ENCODE data around the gene GRIK2.
"Not testable (repeated sequence)": the region's sequence is repeated elsewhere in the genome, so short reads cannot be mapped to it uniquely, and the experiment has no call there.

Gene GRIK2

DNA sequence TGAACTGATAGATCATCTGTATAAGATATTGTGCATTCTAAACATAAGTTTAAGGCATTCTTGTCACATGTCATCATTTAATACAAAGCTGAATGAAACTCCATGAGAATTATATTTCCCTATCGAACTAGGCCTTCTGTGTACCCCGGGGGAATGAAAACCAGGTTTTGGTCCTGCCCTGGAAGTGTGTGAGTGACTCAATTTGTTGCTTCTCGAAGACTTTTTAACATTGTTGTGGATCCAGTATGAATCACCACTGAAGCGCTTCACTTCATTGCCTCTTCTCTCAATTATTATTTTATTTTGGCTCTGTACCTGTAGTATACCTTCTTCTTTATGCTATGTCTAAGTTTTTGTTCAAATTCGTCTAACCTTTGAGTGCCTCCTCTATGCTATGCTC is 150.8 kb downstream of the GRIK2 start:
- DNase-seq, result no peak

- DNase-seq, result no peak
These were observed 151.7 kb downstream of the GRIK2 start for GRCh38 chr6:101545191-101545590.

- DNase-seq, result no peak
These were observed 156.9 kb downstream of the GRIK2 start for GRCh38 chr6:101550451-101550850.

DNA sequence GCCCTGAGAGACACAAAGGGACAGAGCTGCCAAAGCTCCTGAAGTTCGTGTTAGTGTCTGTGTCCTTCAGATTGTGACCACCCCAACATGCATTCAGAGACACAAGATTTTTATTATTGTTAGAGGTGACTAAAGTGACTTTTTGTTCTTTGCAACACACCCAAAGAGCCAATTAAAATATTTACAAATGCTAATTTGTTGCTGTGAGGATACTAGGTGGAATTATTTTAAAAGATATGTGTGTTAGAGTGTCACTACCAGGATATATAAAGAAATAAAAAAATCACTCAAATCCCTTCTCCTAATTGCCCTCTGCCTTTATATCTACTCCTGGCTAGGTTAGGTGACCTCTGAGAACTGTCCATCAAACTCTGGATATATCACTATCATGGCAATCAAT is 160.7 kb downstream of the GRIK2 start:
- no peak for DNase-seq

- DNase-seq, result no peak
These were observed 165.2 kb downstream of the GRIK2 start for GRCh38 chr6:101558712-101559111.

DNA sequence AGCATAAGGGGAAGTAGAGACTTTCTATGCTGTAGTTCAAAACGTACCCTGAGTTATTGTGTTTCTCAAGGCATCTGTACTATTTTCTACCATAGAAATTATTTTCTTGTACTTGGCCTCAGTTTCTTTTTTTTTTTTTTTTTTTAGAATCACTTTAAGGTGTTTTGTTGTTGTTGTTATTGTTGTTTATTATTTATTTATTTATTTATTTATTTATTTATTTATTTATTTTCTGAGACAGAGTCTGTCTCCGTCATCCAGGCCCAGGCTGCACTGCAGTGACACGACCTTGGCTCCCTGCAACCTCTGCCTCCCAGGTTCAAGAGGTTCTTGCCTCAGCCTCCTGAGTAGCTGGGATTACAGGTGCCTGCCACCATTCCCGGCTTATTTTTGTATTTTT is 179.1 kb downstream of the GRIK2 start:
- DNase-seq, result no peak

- DNase-seq, result no peak
These were observed 183.6 kb downstream of the GRIK2 start for GRCh38 chr6:101577091-101577490.

DNA sequence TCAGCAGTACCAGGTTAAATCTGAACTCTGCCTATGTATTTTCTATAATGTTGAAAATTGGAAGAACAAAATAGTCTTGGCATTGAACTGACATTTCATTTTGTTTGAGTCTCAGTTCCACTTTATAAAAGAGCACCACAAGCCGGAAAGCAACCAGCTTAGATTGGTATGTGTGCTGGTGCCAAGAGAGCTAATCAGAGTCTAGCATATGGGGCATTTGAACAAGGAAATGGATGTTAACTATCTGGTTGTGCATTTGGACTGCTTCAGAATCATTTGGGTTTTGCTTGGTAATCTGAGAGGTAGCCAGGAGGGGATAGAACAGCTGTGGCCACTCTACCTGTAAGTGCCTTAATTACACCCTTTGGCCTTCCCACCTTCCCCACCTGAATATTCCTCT is 184.8 kb downstream of the GRIK2 start:
- no peak for DNase-seq

GRCh38 chr6:101582792-101583191 is 189.3 kb downstream of the GRIK2 start:
- DNase-seq, result no peak

DNA sequence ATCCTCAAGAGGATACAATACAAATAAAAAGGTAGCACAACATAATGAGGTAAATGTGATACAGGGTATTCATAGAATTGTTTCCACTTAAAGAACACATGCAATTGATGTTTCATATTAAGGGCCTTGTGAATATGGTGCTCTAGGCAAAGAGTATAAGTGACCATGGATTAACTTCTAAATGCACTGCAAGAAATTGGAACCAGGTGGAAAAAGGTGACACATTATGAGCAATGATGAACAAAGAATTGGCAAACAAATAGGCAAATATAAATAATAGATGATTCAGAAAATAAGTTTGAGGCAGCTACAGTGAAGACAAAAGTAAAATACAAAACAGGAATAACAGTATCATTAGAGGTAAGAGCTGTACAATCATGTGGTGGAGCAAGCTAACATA is 192.0 kb downstream of the GRIK2 start:
- DNase-seq, result no peak

- no peak for DNase-seq
These were observed 194.8 kb downstream of the GRIK2 start for GRCh38 chr6:101588343-101588742.

GRCh38 chr6:101595276-101595675 is 201.8 kb downstream of the GRIK2 start:
- DNase-seq, result no peak

GRCh38 chr6:101597693-101598092 is 204.2 kb downstream of the GRIK2 start:
- DNase-seq, result no peak

- DNase-seq, result no peak
These were observed 211.9 kb downstream of the GRIK2 start for GRCh38 chr6:101605426-101605825.

- DNase-seq, result no peak
These were observed 212.4 kb downstream of the GRIK2 start for GRCh38 chr6:101605874-101606273.

DNA sequence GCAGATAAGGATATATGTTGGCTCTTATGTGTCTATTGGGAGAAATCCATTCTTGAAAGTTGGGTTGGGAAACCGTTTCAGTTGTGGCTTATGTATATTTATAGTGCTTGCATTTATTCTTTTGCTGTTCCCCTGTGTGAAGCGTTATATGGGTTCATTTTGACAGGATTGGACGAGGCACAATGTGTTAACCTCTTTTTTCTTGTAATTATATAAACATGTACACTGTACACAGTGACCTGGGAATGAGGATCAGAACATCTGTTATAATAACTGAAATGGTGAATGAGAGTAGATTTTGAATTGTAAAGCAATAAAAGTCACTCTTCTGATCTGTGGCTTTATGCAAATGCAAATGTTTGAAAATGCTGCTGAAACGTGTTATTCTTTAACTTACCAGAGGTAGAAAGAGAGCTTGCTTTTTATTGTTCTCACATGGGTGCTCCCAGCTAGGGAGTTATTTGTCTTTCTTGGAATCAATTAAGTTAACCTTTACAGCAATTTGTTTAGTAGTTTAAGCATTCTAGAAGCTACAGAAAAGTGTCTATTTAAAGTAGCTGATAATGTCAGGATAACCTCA is 213.7 kb downstream of the GRIK2 start:
- no peak for DNase-seq

- DNase-seq, result no peak
These were observed 215.2 kb downstream of the GRIK2 start for GRCh38 chr6:101608703-101609102.

DNA sequence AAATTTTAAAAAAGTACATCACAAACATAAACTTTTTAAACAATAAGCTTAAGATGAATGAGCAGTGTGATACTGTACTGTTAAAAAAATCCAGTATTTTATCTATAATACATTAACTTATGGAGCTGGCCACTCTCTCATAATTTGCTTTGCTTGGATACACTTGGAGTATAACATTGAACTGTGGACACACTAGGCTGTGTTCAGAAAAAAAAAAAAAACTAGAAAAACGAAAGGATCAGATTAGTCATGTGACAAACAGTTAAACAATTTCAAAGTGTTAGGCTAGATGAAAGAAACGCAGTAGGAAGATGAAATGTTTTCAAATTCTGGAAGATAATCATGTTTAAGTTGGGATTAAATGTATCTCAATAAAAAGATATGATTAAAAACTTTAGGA is 220.0 kb downstream of the GRIK2 start:
- no peak for DNase-seq

DNA sequence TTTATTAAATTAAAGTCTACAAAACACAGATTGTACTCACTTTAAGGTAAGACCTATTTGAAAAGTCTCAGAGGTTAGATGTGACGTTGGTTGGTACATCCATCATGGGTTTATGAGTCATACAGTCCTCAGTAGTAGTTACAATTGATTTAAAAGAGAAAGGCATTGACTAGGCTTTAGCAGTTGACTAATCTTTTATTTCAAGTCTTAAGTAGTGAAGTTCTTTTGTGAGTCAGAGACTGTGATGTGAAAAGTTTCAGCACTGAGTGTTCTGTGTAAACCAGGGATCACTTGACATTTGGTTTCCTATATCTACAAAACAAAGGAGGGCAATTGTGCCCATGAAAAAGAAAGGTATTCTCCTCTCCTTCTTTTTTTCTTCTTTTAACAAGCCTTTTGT is 221.3 kb downstream of the GRIK2 start:
- DNase-seq, result no peak

DNA sequence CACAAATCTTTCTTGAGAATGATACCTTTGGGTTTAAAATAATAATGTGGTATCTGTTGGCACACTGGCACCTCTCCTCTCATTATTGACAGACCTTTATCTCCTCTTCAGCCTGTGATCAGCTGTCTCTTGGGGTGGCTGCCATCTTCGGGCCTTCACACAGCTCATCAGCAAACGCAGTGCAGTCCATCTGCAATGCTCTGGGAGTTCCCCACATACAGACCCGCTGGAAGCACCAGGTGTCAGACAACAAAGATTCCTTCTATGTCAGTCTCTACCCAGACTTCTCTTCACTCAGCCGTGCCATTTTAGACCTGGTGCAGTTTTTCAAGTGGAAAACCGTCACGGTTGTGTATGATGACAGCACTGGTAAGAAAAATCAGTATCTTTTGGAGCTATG is 232.8 kb downstream of the GRIK2 start:
- DNase-seq, result no peak

DNA sequence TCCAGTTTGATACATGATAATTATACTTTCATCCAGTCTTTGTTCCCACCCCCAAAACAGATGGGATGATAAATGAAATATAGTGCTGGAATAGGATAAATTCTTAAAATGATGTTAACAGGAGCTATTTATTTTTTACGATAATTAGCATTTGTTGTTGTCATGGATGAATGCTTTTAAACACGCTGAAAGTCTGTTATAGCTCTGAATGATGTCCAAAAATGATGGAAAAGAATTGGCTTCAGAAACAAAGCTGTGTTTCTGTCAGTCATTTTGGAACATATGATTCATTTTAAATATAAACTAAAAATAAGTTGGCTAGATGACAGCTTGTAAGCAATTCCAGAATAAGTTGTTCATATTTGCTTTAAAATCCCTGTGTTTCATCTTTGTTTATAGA is 237.4 kb downstream of the GRIK2 start:
- no peak for DNase-seq

GRCh38 chr6:101633081-101633480 is 239.6 kb downstream of the GRIK2 start:
- DNase-seq, result no peak

GRCh38 chr6:101638865-101639264 is 245.4 kb downstream of the GRIK2 start:
- DNase-seq, result not testable (repeated sequence)

DNA sequence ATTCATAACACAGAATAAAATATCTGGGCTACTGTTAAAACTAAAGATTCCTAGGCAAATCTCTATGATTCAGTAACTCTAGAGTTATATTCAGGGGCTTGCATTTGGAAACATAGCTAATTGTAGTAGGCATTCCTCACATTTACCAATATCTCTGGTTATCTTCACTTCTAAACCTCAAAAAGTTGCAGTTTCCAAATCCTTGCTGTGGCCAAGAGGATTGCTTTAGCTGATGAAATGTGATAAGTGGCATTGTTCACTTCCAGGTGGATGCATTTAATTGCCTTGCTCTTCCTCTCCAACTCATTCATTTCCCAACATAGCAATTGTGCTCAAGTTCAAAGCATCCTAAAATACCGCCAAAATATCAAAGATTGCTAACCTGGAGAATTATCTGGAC is 246.6 kb downstream of the GRIK2 start:
- no peak for DNase-seq

- no peak for DNase-seq
These were observed 252.3 kb downstream of the GRIK2 start for GRCh38 chr6:101645770-101646169.

Measured in activated naive CD4-positive, alpha-beta T cell treated with Interleukin-2 at 50 U/mL for 16 hours (primary cell).